Activated T-cell treated with anti-CD3 and anti-CD28 coated beads, Interleukin-2, amount 50 U/mL, for 72 hours (primary cell): Measurements from ENCODE around the gene PTGFRN. TPM values are rescaled to one million over a fixed set of nuclear protein-coding genes. Genes with fewer than 3 reads are reported as not detected.
A peak's percentile ranks its signal among the peaks of the same experiment; 100 is the strongest.

Experiments
- ATAC-seq, 2 donors: fragments of 150-1000 bp; cut with Tn5 transposase; replicated peaks in 1 of 2; 2 replicates each; pipeline ENCODE4 v1.10.0; 2021; ENCODE audit warnings: moderate library complexity in 2 of 2, mild to moderate bottlenecking in 1 of 2
- DNase-seq, 2 donors: peaks; one replicate each; pipeline ENCODE4 v3.0.0; 2021 to 2022; ENCODE audit warnings: mixed read lengths in 1 of 2
- H3K27ac Mint-ChIP-seq: one replicate; pipeline ENCODE4 v1.8.0; 2022; ENCODE audit warnings: mild to moderate bottlenecking, moderate library complexity, mixed read lengths
- H3K27me3 Mint-ChIP-seq: one replicate; pipeline ENCODE4 v1.8.0; 2022; ENCODE audit warnings: low read depth, mixed read lengths
- H3K36me3 Mint-ChIP-seq, 2 donors: one replicate each; pipeline ENCODE4 v1.8.0; 2022; ENCODE audit warnings: mixed read lengths in 2 of 2, mild to moderate bottlenecking in 1 of 2; ENCODE audit not compliant: insufficient read depth in 2 of 2
- H3K4me1 Mint-ChIP-seq: one replicate; pipeline ENCODE4 v1.8.0; 2022; ENCODE audit warnings: low read depth, mixed read lengths
- H3K4me3 Mint-ChIP-seq, 2 donors: one replicate each; pipeline ENCODE4 v1.8.0; 2022; ENCODE audit warnings: mild to moderate bottlenecking in 2 of 2, mixed read lengths in 2 of 2, moderate library complexity in 2 of 2
- H3K9me3 Mint-ChIP-seq, 2 donors: one replicate each; pipeline ENCODE4 v1.8.0; 2022; ENCODE audit warnings: mixed read lengths in 2 of 2
- total RNA-seq, 2 donors: library from RNA; stranded (reverse); gene quantifications; one replicate each; pipeline ENCODE4 v1.2.3, GENCODE V29; 2022

Gene PTGFRN
- total RNA-seq, 2 donors from 2014 or later = 14.0 to 14.8 TPM

GRCh38 chr1:116900471-116901365 is 9.0 kb upstream of the PTGFRN start:
- no peak for DNase-seq
- no peak for ATAC-seq
- no peak overlapping the region for H3K27ac Mint-ChIP-seq
- H3K27me3 Mint-ChIP-seq = no peaks in the 10 kb centered on the region
- H3K9me3 Mint-ChIP-seq = peaks cover 0 to 3% of the 10 kb centered on the region in 2 donors
- H3K4me1 Mint-ChIP-seq = no peaks in the 10 kb centered on the region
- H3K36me3 Mint-ChIP-seq = no peaks in the 10 kb centered on the region
- H3K4me3 Mint-ChIP-seq = no peak overlapping the region

DNA sequence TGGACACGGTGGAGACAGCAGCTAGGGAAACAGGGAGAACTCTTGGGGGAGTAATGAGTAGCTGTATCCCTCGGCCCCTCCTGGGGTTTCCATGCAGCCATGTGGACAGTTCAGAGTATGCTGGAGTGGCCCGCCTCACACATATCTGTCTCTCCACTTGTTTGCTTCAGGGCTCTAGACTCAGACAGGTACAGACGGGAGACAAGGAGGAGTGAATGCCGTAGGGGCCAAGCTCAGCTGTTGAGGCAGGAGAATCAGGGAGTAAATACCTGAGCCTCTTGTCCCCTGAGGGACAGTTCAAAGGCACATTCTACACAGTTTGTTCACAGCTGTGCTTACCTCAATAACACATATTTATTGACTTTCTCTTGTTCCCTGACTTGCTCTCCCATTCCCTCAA is 7.7 kb upstream of the PTGFRN start:
- Mint-ChIP-seq H3K4me3 (no peak overlapping the region), H3K27me3 (no peaks in the 10 kb centered on the region), H3K9me3 (peaks cover 0 to 3% of the 10 kb centered on the region in 2 donors), H3K4me1 (no peaks in the 10 kb centered on the region), H3K36me3 (no peaks in the 10 kb centered on the region), H3K27ac (no peak overlapping the region)
- ATAC-seq (no peak), DNase-seq (no peak)

DNA sequence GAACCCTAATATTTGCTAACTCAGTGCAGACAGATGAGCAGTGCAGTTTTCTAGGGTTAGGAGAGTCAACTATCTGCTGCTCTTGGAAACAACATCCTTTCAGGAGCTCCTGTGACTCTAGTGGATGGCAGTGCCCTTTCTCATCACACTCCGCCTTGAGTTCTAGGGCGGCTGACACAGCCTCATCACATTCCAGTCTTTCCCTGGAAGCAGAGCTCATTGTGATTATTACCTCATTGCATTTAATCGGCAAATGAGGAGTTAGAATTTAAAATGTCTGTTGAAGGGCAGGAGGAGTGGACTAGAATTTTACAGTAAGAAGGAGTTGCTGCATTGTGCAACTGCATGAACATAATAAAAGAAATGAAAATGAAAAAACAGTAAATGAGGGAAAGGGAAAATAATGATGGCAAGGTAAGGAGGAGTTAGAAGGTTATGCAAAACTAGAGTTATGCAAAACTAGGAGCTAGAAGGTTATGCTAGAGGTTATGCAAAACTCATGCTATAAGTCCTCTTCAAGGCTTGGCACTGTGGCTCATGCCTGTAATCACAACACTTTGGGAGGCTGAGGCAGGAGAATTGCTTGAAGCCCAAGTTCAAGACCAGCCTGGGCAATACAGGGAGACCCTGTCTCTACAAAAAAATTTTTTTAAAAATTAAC is 6.9 kb upstream of the PTGFRN start:
- no peak overlapping the region for H3K27ac Mint-ChIP-seq
- ATAC-seq (no peak), DNase-seq (no peak)
- no peaks in the 10 kb centered on the region for H3K27me3 Mint-ChIP-seq
- H3K36me3 Mint-ChIP-seq = no peaks in the 10 kb centered on the region
- H3K4me3 Mint-ChIP-seq = no peak overlapping the region
- H3K4me1 Mint-ChIP-seq = no peaks in the 10 kb centered on the region
- H3K9me3 Mint-ChIP-seq = peaks cover 0 to 3% of the 10 kb centered on the region in 2 donors

DNA sequence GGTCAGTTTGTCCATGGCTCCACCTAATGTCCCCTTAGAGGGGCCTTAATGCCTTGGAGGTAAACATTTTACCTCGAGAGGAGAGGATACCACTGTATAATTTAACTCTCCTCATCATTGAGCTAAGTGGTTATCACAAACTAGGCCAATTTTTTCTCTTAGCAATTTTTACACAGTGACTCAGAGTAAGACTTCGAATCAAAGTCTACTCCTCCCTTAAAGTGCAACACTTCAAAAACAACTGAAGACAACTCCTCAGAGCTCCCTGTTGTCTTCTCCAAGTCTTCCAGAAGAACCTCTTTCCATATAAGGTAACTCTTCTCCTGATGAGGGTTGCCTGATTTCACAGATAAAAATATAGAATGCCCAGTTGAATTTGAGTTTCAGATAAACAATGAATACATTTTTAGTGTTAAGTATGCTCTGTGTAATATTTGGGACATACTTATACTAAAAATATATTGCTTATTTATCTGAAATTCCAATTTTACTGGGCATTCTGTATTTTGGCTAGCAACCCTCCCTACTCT is 4.9 kb upstream of the PTGFRN start:
- H3K4me3 Mint-ChIP-seq = no peak overlapping the region
- no peak for ATAC-seq
- H3K4me1 Mint-ChIP-seq = peaks cover 7% of the 10 kb centered on the region
- no peak for DNase-seq
- peaks cover 0 to under 1% of the 10 kb centered on the region in 2 donors for H3K9me3 Mint-ChIP-seq
- H3K27ac Mint-ChIP-seq = no peak overlapping the region
- no peaks in the 10 kb centered on the region for H3K27me3 Mint-ChIP-seq
- H3K36me3 Mint-ChIP-seq = no peaks in the 10 kb centered on the region

- H3K4me3 Mint-ChIP-seq = no peak overlapping the region
Measured at GRCh38 chr1:116906812-116907211, 2.9 kb upstream of the PTGFRN start.

GRCh38 chr1:116907351-116907750 is 2.4 kb upstream of the PTGFRN start:
- ATAC-seq (no peak), DNase-seq (no peak)
- Mint-ChIP-seq H3K27me3 (no peaks in the 10 kb centered on the region), H3K9me3 (no peaks in the 10 kb centered on the region), H3K36me3 (no peaks in the 10 kb centered on the region), H3K4me1 (peaks cover 7% of the 10 kb centered on the region), H3K4me3 (no peak overlapping the region), H3K27ac (no peak overlapping the region)

More at GRCh38 chr1:116906812-116907211, 2.9 kb upstream of the PTGFRN start:
- Mint-ChIP-seq H3K4me1 (peaks cover 7% of the 10 kb centered on the region), H3K36me3 (no peaks in the 10 kb centered on the region), H3K9me3 (no peaks in the 10 kb centered on the region), H3K27ac (no peak overlapping the region), H3K27me3 (no peaks in the 10 kb centered on the region)
- DNase-seq = no peak
- ATAC-seq = no peak

- Mint-ChIP-seq H3K27me3 (no peaks in the 10 kb centered on the region), H3K4me3 (no peak overlapping the region), H3K9me3 (no peaks in the 10 kb centered on the region), H3K4me1 (peaks cover 7% of the 10 kb centered on the region), H3K36me3 (no peaks in the 10 kb centered on the region), H3K27ac (no peak overlapping the region)
- DNase-seq (no peak), ATAC-seq (no peak)
Measured at GRCh38 chr1:116908266-116908665, 1.4 kb upstream of the PTGFRN start.

GRCh38 chr1:116908820-116909511 is 750 bp upstream of the PTGFRN start:
- peaks cover 7% of the 10 kb centered on the region for H3K4me1 Mint-ChIP-seq
- no peaks in the 10 kb centered on the region for H3K9me3 Mint-ChIP-seq
- H3K27me3 Mint-ChIP-seq = no peaks in the 10 kb centered on the region
- peak overlapping the region; percentile 16 for H3K27ac Mint-ChIP-seq
- H3K4me3 Mint-ChIP-seq = peak overlapping the region; percentile 74 to 88
- no peaks in the 10 kb centered on the region for H3K36me3 Mint-ChIP-seq
- no peak for DNase-seq
- no peak for ATAC-seq

DNA sequence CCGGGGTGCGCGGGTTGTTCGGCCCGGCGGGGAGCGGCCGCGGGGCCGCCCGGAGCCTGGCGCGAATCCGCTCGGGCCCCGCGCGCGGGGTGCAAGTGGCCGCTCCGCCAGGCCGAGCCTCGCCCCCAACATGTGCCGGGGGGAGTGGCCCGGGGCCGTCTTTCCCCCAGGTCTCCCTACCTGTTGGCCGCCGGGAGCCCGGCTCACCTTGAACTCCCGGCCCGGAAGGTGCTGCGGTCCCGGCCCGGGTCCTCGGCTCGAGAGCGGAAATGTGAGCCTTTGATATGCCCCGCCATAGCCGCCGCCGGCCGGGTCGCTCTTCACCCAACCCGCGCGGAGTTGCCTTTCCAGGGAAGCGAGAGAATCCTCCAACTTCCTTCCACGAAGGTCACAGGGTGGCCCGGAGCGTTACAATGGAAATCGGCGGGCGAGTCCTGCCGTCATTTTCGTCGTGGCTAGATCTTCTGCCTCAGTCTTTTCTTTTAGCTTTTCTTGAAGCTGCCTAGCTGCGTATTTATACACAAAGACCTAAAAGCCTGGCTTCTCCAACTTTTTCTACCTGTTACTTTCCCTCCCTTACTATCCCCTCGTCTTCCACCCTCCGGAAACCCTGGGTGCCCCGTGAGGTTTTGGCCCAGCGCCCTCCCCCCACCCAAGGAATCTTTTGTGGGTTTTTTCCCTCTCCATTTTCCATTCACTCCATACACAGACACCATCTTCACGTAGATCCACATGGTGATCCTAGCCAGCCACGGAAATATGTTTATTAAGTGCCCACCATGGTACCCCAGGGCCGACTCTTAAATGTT is 867 bp downstream of the PTGFRN start:
- no peak overlapping the region for H3K4me3 Mint-ChIP-seq
- H3K27me3 Mint-ChIP-seq = no peaks in the 10 kb centered on the region
- no peaks in the 10 kb centered on the region for H3K9me3 Mint-ChIP-seq
- DNase-seq = peak; percentile 64 to 71
- no peaks in the 10 kb centered on the region for H3K36me3 Mint-ChIP-seq
- ATAC-seq = peak; percentile 80 to 82
- peak overlapping the region; percentile 34 for H3K27ac Mint-ChIP-seq
- H3K4me1 Mint-ChIP-seq = peaks cover 19% of the 10 kb centered on the region

- ATAC-seq = no peak
- Mint-ChIP-seq H3K36me3 (no peaks in the 10 kb centered on the region), H3K27ac (no peak overlapping the region), H3K4me3 (no peak overlapping the region), H3K9me3 (no peaks in the 10 kb centered on the region), H3K27me3 (no peaks in the 10 kb centered on the region), H3K4me1 (peaks cover 24% of the 10 kb centered on the region)
- no peak for DNase-seq
Measured at GRCh38 chr1:116911188-116911553, 1.5 kb downstream of the PTGFRN start.

GRCh38 chr1:116911779-116912469 is 2.2 kb downstream of the PTGFRN start:
- no peaks in the 10 kb centered on the region for H3K27me3 Mint-ChIP-seq
- DNase-seq (no peak), ATAC-seq (no peak)
- no peaks in the 10 kb centered on the region for H3K9me3 Mint-ChIP-seq
- no peak overlapping the region for H3K4me3 Mint-ChIP-seq
- no peaks in the 10 kb centered on the region for H3K36me3 Mint-ChIP-seq
- H3K4me1 Mint-ChIP-seq = peaks cover 24% of the 10 kb centered on the region
- no peak overlapping the region for H3K27ac Mint-ChIP-seq

DNA sequence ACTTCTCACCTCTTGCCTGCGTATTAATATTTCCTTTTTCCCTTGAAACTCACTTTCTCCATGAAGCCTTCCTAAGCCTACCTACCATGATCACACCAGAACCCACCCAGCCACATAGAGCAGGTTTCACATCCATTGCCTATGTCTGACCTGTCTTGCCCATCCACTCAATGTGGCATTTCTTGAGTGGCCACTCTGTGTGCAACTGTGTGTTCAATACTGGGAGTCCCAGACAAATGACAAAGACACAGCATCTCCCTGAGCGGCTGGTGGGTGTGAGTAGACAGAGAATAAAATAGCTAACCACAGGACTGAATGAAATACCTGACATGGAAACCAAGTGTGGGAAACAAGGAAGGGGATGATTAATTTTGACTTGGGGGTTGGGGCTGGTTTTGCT is 3.1 kb downstream of the PTGFRN start:
- H3K9me3 Mint-ChIP-seq = no peaks in the 10 kb centered on the region
- H3K4me1 Mint-ChIP-seq = peaks cover 24% of the 10 kb centered on the region
- no peak overlapping the region for H3K27ac Mint-ChIP-seq
- no peaks in the 10 kb centered on the region for H3K36me3 Mint-ChIP-seq
- no peak overlapping the region for H3K4me3 Mint-ChIP-seq
- ATAC-seq (no peak), DNase-seq (no peak)
- H3K27me3 Mint-ChIP-seq = no peaks in the 10 kb centered on the region
